ENCODE data around the gene OTOGL. TPM values are rescaled to one million over a fixed set of nuclear protein-coding genes. Genes with fewer than 3 reads are reported as not detected.

Gene OTOGL
- total and polyA plus RNA-seq, 9 donors = 0.05 to 0.26 (median 0.12) TPM; not detected in 2

- no peaks in the 10 kb centered on the region for H3K27me3 ChIP-seq
- DNase-seq = no peak
- intact Hi-C loops (cut with DNase I) = loop anchor here in 2 of 4 donors (5.0 to 10.0 kb wide), 3 partner anchors 75 to 868 kb away; no protein-coding TSS in a partner anchor
- TF ChIP-seq EP300 (IDR thresholded peaks at IDR 0.05) (no peak), CTCF (IDR thresholded peaks at IDR 0.05) (no peak), POLR2A (IDR thresholded peaks at IDR 0.05) (no peak)
- H3K36me3 ChIP-seq = no peaks in the 10 kb centered on the region
- no peaks in the 10 kb centered on the region for H3K4me1 ChIP-seq (ENCODE audit: insufficient read depth)
- no peak overlapping the region for H3K4me3 ChIP-seq
- WGBS, 3 donors = 69 to 80% (median 80%) methylated on average over 3 of the region's 3 CpGs
- no peak overlapping the region for H3K27ac ChIP-seq
- no peaks in the 10 kb centered on the region for H3K9me3 ChIP-seq
Measured at GRCh38 chr12:80272387-80272915, 173.1 kb downstream of the OTOGL start.

GRCh38 chr12:80273144-80273543 lies 173.8 kb downstream of the OTOGL start:
- intact Hi-C loops (cut with DNase I) = loop anchor here in 2 of 4 donors (5.0 to 10.0 kb wide), 3 partner anchors 76 to 868 kb away; no protein-coding TSS in a partner anchor
- 89 to 95% (median 89%) methylated on average over 1 of the region's 1 CpG for whole genome bisulfite sequencing, 3 donors
- no peak overlapping the region for H3K4me3 ChIP-seq
- H3K36me3 ChIP-seq = no peaks in the 10 kb centered on the region
- no peak overlapping the region for H3K27ac ChIP-seq
- H3K9me3 ChIP-seq = no peaks in the 10 kb centered on the region
- H3K27me3 ChIP-seq = no peaks in the 10 kb centered on the region
- TF ChIP-seq POLR2A (IDR thresholded peaks at IDR 0.05) (no peak), EP300 (IDR thresholded peaks at IDR 0.05) (no peak), CTCF (IDR thresholded peaks at IDR 0.05) (no peak)
- no peaks in the 10 kb centered on the region for H3K4me1 ChIP-seq (ENCODE audit: insufficient read depth)
- DNase-seq = no peak

GRCh38 chr12:80277732-80278131 lies 178.4 kb downstream of the OTOGL start:
- 91 to 94% (median 94%) methylated on average over 4 of the region's 4 CpGs for WGBS, 3 donors
- intact Hi-C loops (cut with DNase I) = loop anchor here in 2 of 4 donors (10.0 kb wide), 1 partner anchor 873 kb away; no protein-coding TSS in a partner anchor

GRCh38 chr12:80282226-80282625 lies 182.9 kb downstream of the OTOGL start:
- WGBS, 3 donors = 72 to 88% (median 85%) methylated on average over 4 of the region's 4 CpGs
- intact Hi-C loops (cut with DNase I) = no loop called here

More at GRCh38 chr12:80277732-80278131, 178.4 kb downstream of the OTOGL start:
- H3K4me1 ChIP-seq (ENCODE audit: insufficient read depth) = no peaks in the 10 kb centered on the region
- no peak for DNase-seq
- no peaks in the 10 kb centered on the region for H3K36me3 ChIP-seq
- H3K27ac ChIP-seq = no peak overlapping the region
- no peak for TF ChIP-seq EP300 (IDR thresholded peaks at IDR 0.05)
- no peak for TF ChIP-seq CTCF (IDR thresholded peaks at IDR 0.05)
- no peak for TF ChIP-seq POLR2A (IDR thresholded peaks at IDR 0.05)
- H3K4me3 ChIP-seq = no peak overlapping the region
- no peaks in the 10 kb centered on the region for H3K9me3 ChIP-seq
- no peaks in the 10 kb centered on the region for H3K27me3 ChIP-seq

More at GRCh38 chr12:80282226-80282625, 182.9 kb downstream of the OTOGL start:
- no peaks in the 10 kb centered on the region for H3K4me1 ChIP-seq (ENCODE audit: insufficient read depth)
- no peak overlapping the region for H3K4me3 ChIP-seq
- TF ChIP-seq CTCF (IDR thresholded peaks at IDR 0.05) (no peak), POLR2A (IDR thresholded peaks at IDR 0.05) (no peak), EP300 (IDR thresholded peaks at IDR 0.05) (no peak)
- no peaks in the 10 kb centered on the region for H3K9me3 ChIP-seq
- no peaks in the 10 kb centered on the region for H3K27me3 ChIP-seq
- DNase-seq = no peak
- H3K36me3 ChIP-seq = no peaks in the 10 kb centered on the region
- H3K27ac ChIP-seq = no peak overlapping the region

Data from ovary (tissue), 9 donors.